IPS DF 6.9 (cell line): ENCODE measurements around the gene POC1B.

Experiments
- DNase-seq: peaks from one replicate; pipeline ENCODE4 v3.0.0-alpha.2; 2013; ENCODE audit warnings: low read depth, low spot score
- H3K27ac ChIP-seq: one replicate; pipeline ENCODE4 v1.5.1; 2013; ENCODE audit warnings: low read length, control low read depth
- H3K27me3 ChIP-seq: 2 replicates; pipeline ENCODE4 v1.6.1; 2013; ENCODE audit warnings: mild to moderate bottlenecking, low read length; ENCODE audit not compliant: control insufficient read depth, insufficient read depth
- H3K36me3 ChIP-seq: 2 replicates; pipeline ENCODE4 v1.6.1; 2013; ENCODE audit warnings: low read length; ENCODE audit not compliant: control insufficient read depth, insufficient read depth
- H3K4me1 ChIP-seq: 2 replicates; pipeline ENCODE4 v1.6.1; 2013; ENCODE audit warnings: low read length; ENCODE audit not compliant: control insufficient read depth, insufficient read depth
- H3K4me3 ChIP-seq: 2 replicates; pipeline ENCODE4 v1.5.1; 2013; ENCODE audit warnings: mild to moderate bottlenecking, low read length
- H3K9me3 ChIP-seq: 2 replicates; pipeline ENCODE4 v1.6.1; 2013; ENCODE audit warnings: low read length, inconsistent platforms; ENCODE audit not compliant: control insufficient read depth, insufficient read depth
- WGBS: extraction: QIAGEN DNeasy Blood & Tissue Kit; methylation state at CpG from one replicate; pipeline ENCODE4 v1.1.7; 2013; ENCODE audit warnings: mixed read lengths, missing lambda C conversion rate; ENCODE audit not compliant: insufficient read length, insufficient coverage; 5-methylcytosine and 5-hydroxymethylcytosine counted together

Gene POC1B

GRCh38 chr12:89539426-89540223, 13.8 kb upstream of the POC1B start:
- no CpG with 5 or more reads among the region's 5 CpGs for WGBS
- Histone ChIP-seq H3K4me3 (no peak overlapping the region), H3K36me3 (no peaks in the 10 kb centered on the region), H3K27ac (no peak overlapping the region), H3K27me3 (no peaks in the 10 kb centered on the region), H3K4me1 (no peaks in the 10 kb centered on the region), H3K9me3 (no peaks in the 10 kb centered on the region)
- no peak for DNase-seq

- Histone ChIP-seq H3K4me3 (no peak overlapping the region), H3K9me3 (no peaks in the 10 kb centered on the region), H3K27ac (no peak overlapping the region), H3K36me3 (no peaks in the 10 kb centered on the region), H3K27me3 (no peaks in the 10 kb centered on the region), H3K4me1 (no peaks in the 10 kb centered on the region)
- no peak for DNase-seq
- WGBS, result no CpG with 5 or more reads among the region's 4 CpGs
Observed at GRCh38 chr12:89538897-89539296, 13.1 kb upstream of the POC1B start.

DNA sequence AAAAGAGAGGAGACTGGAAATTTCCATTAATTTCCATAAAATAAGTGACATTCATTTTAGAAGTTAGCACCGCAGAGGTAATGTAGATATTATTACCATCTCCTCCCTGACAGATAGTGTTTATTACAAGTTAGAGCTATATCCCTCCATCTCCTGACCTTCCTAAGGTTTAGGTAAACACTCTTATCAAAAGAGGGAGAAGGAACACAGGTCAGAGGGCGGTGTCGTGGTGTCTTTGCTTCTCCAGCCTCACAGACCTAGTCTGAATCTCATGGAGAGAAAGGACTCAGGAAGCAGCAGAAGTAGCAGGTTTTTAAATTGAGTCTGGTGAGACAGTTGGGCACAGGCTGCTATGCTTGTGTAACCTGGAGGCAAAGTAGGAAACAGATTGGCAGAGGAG, 11.5 kb upstream of the POC1B start:
- no peaks in the 10 kb centered on the region for H3K4me1 ChIP-seq
- H3K4me3 ChIP-seq, result no peak overlapping the region
- WGBS, result no CpG with 5 or more reads among the region's 3 CpGs
- H3K27me3 ChIP-seq, result no peaks in the 10 kb centered on the region
- H3K9me3 ChIP-seq, result no peaks in the 10 kb centered on the region
- H3K27ac ChIP-seq, result no peak overlapping the region
- no peak for DNase-seq
- H3K36me3 ChIP-seq, result no peaks in the 10 kb centered on the region

DNA sequence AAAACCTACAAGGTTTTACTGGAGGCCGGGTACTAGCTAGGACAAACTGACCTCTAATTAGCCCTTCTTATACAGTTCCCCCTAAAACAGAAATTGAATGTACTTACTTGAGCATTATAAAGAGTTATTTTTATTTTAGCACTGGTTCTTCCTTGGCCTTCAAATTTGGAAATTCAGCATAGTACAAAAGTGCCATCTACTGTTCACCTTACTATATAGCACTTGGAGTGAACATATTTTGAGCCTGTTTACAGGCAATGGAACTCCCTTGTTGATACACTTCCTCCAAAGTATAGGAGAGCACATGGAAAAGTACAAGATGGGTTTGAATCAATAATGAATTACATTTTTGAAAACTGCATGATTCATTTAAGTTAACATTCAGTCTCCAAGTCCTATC, 3.9 kb upstream of the POC1B start:
- WGBS, result no CpG with 5 or more reads among the region's 1 CpG

GRCh38 chr12:89528434-89528833, 2.6 kb upstream of the POC1B start:
- H3K27ac ChIP-seq, result no peak overlapping the region
- H3K27me3 ChIP-seq, result no peaks in the 10 kb centered on the region
- no peak for DNase-seq
- peaks cover under 1% of the 10 kb centered on the region; the same call in 1 of the 2 replicates for H3K36me3 ChIP-seq
- H3K4me1 ChIP-seq, result no peaks in the 10 kb centered on the region; the same call in 1 of the 2 replicates
- no CpG with 5 or more reads among the region's 4 CpGs for WGBS
- no peaks in the 10 kb centered on the region for H3K9me3 ChIP-seq
- H3K4me3 ChIP-seq, result no peak overlapping the region

More for the DNA sequence above, 3.9 kb upstream of the POC1B start:
- Histone ChIP-seq H3K4me1 (no peaks in the 10 kb centered on the region), H3K9me3 (no peaks in the 10 kb centered on the region), H3K27ac (no peak overlapping the region), H3K36me3 (no peaks in the 10 kb centered on the region), H3K4me3 (no peak overlapping the region), H3K27me3 (no peaks in the 10 kb centered on the region)
- DNase-seq, result no peak

DNA sequence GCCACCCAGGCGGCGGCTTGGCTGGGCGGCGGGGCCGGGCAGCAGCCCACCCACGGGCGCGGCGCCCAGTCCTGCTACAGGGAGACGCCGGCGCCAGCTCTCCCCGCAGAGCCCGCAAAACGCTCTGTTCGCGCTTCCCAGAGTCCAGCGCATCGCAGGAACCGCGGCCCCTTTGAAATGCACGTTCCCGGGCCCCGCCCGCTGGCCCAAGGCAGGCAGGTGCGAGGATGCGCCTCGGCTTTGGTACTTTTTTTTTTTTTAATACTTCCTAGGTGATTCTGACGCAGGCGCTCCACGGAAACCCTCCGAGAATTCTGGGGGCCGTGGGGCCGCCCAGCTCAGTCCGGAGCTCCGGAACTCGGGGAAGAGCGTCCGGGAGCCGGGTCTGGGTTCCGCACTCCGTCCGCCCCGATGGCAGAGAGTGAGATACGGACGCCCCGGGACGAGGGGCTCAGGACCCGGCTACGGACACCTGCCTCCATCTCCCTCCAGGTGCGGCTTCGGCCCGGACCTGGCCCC, 483 bp downstream of the POC1B start:
- H3K27ac ChIP-seq, result no peak overlapping the region
- H3K27me3 ChIP-seq, result no peaks in the 10 kb centered on the region
- no peaks in the 10 kb centered on the region for H3K9me3 ChIP-seq
- H3K4me1 ChIP-seq, result no peaks in the 10 kb centered on the region; the same call in 1 of the 2 replicates
- no peak for DNase-seq
- WGBS, result no CpG with 5 or more reads among the region's 53 CpGs
- H3K36me3 ChIP-seq, result peaks cover 2% of the 10 kb centered on the region; the same call in 1 of the 2 replicates
- peak overlapping the region; percentile 99 for H3K4me3 ChIP-seq

DNA sequence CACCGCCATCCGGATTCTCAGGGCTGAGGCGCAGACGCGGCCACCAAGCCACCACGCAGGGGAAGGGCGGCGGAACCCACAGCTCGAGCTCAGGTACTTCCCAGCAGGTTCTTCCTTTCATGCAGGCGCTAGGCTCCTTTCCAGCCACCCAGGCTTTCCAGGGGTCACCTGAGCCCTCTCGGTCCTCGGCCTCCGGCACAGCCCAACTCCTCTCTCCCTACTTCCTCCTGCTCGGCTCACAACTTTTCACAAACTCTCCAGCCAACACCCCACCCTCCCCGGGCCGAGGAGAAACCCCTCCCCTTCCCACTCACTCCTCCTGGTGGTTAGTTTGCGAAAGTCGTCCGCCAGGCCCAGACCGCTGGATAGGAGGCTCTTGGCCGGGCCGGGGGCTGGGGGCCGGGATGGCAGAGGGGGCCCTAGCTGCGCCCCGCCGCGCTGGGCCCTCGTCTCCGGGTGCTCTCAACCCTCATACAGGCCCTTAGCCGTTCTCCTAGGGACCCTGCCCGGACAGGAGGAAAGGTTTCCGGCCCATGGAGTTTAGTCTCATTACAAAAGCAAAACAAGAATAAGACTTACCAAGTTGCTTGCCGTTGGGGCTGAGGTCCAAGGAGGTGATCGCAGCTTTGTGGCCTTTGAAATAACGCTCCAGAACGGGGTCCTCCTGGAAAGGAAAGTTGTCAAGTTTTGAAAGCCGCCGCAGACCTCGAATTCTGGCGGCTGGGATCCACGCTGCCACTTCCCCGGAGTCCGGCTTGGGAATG, 1.1 kb downstream of the POC1B start, which contains the start of gene GALNT4:
GALNT4 (minus strand) TSS at position 256 of the 764 bp plus-strand sequence; CDS start at position 9, 247 bp downstream.
- Histone ChIP-seq H3K4me3 (peak within 1 kb of the TSS; percentile 99), H3K4me1 (no peaks in the 10 kb centered on the region; the same call in 1 of the 2 replicates), H3K27me3 (no peaks in the 10 kb centered on the region), H3K36me3 (peaks cover 2% of the 10 kb centered on the region; the same call in 1 of the 2 replicates), H3K9me3 (no peaks in the 10 kb centered on the region), H3K27ac (no peak within 1 kb of the TSS)
- peak; percentile 70 for DNase-seq
- whole genome bisulfite sequencing, result no CpG with 5 or more reads among the region's 43 CpGs

DNA sequence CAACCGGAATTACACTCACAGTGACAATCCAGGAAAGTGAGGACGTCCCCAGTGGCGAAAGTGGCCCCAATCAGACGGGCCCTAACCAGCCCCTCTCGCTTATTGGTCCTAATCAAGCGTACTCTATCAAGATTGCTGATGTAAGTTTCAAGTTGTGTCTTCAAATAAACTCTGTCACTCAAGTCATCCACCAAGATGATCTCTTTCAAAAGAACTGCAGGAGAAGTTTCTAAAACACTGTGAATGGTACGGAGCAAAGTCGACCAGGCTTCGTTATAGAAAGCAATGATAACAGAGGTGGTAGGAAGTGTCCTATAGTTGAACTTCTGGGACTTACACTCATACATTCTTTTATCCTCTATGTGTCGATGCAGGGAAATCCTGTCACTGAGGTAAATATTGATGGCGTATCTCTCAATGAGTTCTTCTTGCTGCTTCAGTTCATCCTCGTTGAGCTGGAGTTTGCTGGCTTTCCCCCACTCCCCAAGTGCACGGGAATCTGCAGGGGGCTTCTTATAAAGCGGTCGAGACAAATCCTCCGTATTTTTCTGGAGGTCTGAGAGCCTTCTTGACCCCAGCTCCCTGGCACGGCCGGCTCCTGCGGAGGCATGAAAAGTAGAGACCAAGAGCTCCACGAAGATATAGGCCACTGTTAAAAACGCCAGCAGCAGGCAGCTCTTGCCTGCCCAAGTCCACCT, 1.9 kb downstream of the POC1B start:
- H3K27me3 ChIP-seq, result no peaks in the 10 kb centered on the region
- peak overlapping the region; percentile 99 for H3K4me3 ChIP-seq
- H3K9me3 ChIP-seq, result no peaks in the 10 kb centered on the region
- H3K4me1 ChIP-seq, result no peaks in the 10 kb centered on the region; the same call in 1 of the 2 replicates
- WGBS, result no CpG with 5 or more reads among the region's 21 CpGs
- H3K36me3 ChIP-seq, result peaks cover 2% of the 10 kb centered on the region; the same call in 1 of the 2 replicates
- no peak for DNase-seq
- H3K27ac ChIP-seq, result no peak overlapping the region

DNA sequence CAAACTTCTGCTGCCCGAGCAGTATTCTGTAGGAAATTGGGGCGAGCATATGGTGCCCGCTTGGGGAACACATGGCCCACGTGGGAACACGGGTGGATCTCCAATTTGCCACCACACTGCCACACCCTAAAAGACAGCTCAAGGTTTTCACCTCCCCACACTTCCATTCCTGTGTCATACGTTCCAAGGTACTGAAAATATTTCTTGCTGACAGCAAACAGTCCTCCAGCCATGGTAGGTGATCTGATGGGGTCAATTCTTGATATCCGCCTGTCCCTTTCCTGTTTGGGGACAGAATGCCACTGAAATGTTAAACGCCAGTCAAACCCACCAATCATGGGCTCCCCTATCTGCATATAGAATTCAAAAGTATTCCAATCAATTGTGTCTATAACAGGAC, 2.5 kb downstream of the POC1B start:
- H3K4me3 ChIP-seq, result no peak overlapping the region
- H3K27ac ChIP-seq, result no peak overlapping the region
- no peaks in the 10 kb centered on the region for H3K9me3 ChIP-seq
- WGBS, result no CpG with 5 or more reads among the region's 8 CpGs
- no peaks in the 10 kb centered on the region; the same call in 1 of the 2 replicates for H3K4me1 ChIP-seq
- no peak for DNase-seq
- H3K36me3 ChIP-seq, result peaks cover 2% of the 10 kb centered on the region; the same call in 1 of the 2 replicates
- H3K27me3 ChIP-seq, result no peaks in the 10 kb centered on the region
